ENCODE measurements around the gene NDUFC1. TPM values are rescaled to one million over a fixed set of nuclear protein-coding genes. Genes with fewer than 3 reads are reported as not detected.
A peak's percentile ranks its signal among the peaks of the same experiment; 100 is the strongest.

NDUFC1 gene
- total and polyA plus RNA-seq, 9 of the 15 experiments (the other 6 are each of a cell fraction or from before 2014, with no cell fraction given) = 58.9 to 378 (median 120) TPM

GRCh38 chr4:139295206-139295941 lies 6.9 kb downstream of the NDUFC1 start (continued):
- TF ChIP-seq CHD7 (IDR thresholded peaks at IDR 0.05; ENCODE audit: low read depth, low read length) (no peak), CXXC5 (CRISPR knock-in tag; IDR thresholded peaks at IDR 0.05) (peak; percentile 85), MEF2D (tag; conservative IDR thresholded peaks at IDR 0.05; ENCODE audit: low read depth) (no peak), ZC3H4 (CRISPR knock-in tag; IDR thresholded peaks at IDR 0.05; ENCODE audit: borderline replicate concordance) (no peak), ZZZ3 (IDR thresholded peaks at IDR 0.05) (no peak), MCM7 (IDR thresholded peaks at IDR 0.05) (no peak), ZNF518B (CRISPR knock-in tag; IDR thresholded peaks at IDR 0.05) (no peak), RBM15 (IDR thresholded peaks at IDR 0.05; ENCODE audit: insufficient read depth, low read length) (no peak), NFIX (CRISPR knock-in tag; IDR thresholded peaks at IDR 0.05; ENCODE audit: low read depth) (no peak), ZEB2 (IDR thresholded peaks at IDR 0.05) (no peak), ZKSCAN8 (CRISPR knock-in tag; IDR thresholded peaks at IDR 0.05) (no peak), ILK (tag; IDR thresholded peaks at IDR 0.05; ENCODE audit: borderline replicate concordance, low read depth) (no peak)

Data from K562 (cell line).